SH-SY5Y (cell line): Measurements from ENCODE around the gene AKR1C1.

ENCODE experiments used
- GATA2 ChIP-seq: IDR thresholded peaks from 2 replicates; pipeline ENCODE4 v1.6.1; 2011; ENCODE audit warnings: mild to moderate bottlenecking, low read depth, low read length
- GATA3 ChIP-seq: IDR thresholded peaks from 2 replicates; pipeline ENCODE4 v1.6.1; 2011; ENCODE audit warnings: low read depth, mild to moderate bottlenecking, low read length, moderate library complexity

DNA sequence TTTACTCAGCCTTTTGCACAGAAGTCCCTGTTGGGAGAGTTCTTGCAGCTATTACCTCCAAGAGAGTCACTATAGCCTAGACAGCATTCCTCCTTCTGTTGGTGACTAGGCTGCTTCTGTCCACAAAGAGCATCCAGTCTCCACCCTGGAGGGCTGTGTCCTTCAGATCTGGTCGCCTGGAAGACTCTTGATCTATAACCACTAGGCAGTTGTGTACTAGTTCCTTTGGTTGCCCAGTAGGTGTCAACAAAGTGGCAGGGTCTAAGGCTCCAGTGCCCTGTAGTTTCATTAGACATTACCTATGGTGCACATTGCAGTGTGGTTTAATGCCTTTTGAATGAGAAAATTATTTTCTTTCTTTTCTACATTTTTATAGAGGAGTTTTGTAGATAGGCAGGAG, 51.7 kb downstream of the AKR1C1 start:
- TF ChIP-seq GATA2 = no peak
- no peak for TF ChIP-seq GATA3
